LNCAP (cell line): ENCODE results near the gene LILRB2.

Source experiments
- TF ChIP-seq, protein P1 (sequence below): fragments of 450-650 bp; IDR thresholded peaks from 2 replicates; pipeline ENCODE4 v1.5.1; 2017; ENCODE audit warnings: mild to moderate bottlenecking

LILRB2 gene

DNA sequence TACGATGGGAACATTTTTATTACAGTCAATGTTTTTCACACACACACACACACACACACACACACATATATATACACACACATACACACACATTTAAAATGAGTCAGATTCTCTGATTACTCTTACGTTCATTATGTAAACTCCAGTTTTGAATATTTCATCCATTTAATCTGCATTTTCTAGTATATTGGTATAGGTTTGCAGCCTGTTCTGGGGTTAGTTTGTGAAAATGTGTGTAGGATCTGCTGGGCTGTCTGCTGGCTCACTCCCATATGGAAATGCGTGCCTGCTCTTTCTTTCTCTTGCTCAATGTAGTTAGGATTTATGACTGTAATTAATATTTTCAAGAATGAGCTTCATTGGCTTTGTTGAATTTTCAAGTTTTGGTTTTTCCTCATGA lies 7.1 kb downstream of the LILRB2 start:
- TF ChIP-seq, protein P1, sequence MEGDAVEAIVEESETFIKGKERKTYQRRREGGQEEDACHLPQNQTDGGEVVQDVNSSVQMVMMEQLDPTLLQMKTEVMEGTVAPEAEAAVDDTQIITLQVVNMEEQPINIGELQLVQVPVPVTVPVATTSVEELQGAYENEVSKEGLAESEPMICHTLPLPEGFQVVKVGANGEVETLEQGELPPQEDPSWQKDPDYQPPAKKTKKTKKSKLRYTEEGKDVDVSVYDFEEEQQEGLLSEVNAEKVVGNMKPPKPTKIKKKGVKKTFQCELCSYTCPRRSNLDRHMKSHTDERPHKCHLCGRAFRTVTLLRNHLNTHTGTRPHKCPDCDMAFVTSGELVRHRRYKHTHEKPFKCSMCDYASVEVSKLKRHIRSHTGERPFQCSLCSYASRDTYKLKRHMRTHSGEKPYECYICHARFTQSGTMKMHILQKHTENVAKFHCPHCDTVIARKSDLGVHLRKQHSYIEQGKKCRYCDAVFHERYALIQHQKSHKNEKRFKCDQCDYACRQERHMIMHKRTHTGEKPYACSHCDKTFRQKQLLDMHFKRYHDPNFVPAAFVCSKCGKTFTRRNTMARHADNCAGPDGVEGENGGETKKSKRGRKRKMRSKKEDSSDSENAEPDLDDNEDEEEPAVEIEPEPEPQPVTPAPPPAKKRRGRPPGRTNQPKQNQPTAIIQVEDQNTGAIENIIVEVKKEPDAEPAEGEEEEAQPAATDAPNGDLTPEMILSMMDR, result no peak

DNA sequence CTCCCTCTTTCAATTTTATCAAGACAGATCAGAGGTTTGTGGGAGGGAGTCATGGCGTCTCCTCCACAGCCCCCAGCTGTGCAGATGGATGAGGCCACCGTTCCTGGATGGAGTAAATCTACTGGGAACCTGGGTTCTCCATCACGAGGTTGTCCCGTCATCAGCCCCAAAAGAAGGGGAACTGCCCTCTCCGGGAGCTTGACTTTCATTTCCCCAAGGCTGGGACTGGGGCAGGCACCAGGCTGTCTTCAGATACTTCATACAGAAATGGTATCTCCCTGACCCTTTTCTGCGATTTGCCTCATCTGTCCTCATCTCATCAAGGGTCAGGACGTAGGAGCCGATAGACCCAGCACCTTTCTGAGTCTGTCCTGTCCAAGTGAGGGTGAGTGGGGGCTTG lies 9.8 kb downstream of the LILRB2 start:
- TF ChIP-seq, protein P1, result no peak

DNA sequence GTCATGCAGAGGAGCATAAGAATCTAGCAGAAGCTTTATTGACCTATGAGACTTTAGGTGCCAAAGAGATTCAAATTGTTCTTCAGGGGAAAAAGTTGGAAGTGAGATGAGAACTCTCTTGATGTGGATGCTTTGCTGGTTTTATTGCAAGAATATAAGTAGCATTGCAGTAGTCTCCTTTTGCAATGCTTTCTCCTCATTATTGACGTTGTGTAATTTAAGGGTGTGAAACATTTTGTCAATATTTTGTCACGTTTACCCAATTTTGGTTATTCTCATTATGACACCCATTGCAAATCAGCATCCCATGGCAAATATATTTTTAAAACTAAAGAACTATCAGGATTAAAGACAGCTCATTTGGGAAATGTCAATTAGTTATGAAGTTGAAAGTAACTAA lies 12.0 kb downstream of the LILRB2 start:
- TF ChIP-seq, protein P1, result no peak

GRCh38 chr19:54266133-54266532 lies 14.8 kb downstream of the LILRB2 start:
- TF ChIP-seq, protein P1, result peak; percentile 79

- TF ChIP-seq, protein P1, result no peak
These were observed 18.4 kb downstream of the LILRB2 start for GRCh38 chr19:54262470-54262869.

DNA sequence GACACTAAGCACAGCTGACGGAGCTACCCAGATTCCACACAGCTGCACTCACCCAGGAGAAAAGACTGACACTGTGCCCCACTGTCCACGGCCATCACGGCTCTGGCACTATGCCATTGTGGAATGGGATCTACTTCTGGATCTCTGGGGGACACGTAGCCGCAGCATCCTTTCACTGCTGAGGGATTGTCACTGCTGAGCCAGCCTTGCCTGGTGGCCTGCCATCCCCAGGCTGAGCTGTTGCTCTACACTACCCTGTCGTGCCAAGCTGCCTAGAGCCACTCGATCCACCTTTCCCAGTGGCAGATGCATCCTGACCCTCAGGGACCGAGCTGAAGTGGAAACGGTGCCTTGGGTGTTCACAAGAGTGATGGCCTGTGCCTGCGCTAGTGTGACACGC lies 18.8 kb downstream of the LILRB2 start:
- TF ChIP-seq, protein P1, result no peak

- TF ChIP-seq, protein P1, result no peak
These were observed 23.8 kb downstream of the LILRB2 start, which contains the start of gene LILRB5 for GRCh38 chr19:54257116-54257480. Gene LILRB5, minus strand, starts transcription at chr19:54257273. Its CDS starts 80 bp downstream, at chr19:54257193.
